Adrenal gland (tissue), 12 donors: ENCODE data around the gene ATP9B. TPM values are rescaled to one million over a fixed set of nuclear protein-coding genes. Genes with fewer than 3 reads are reported as not detected.

Experiments used
- DNase-seq, 7 donors: peaks; one replicate each; pipeline ENCODE4 v3.0.0-alpha.2; 2019 to 2020
- H3K27ac ChIP-seq, 5 donors: fragments of 200-600 bp; sonication (generic) in 4 of 5; 1 replicate in 3 of 5; 2 replicates in 2 of 5; pipeline versions ENCODE4 v1.5.1 to v1.8.0; 2016 to 2020; ENCODE audit warnings: mild to moderate bottlenecking in 1 of 5
- H3K27me3 ChIP-seq: fragments of 200-600 bp; 2 replicates; pipeline ENCODE4 v1.8.0; 2021
- H3K36me3 ChIP-seq, 2 donors: fragments of 200-600 bp; replicated peaks in 1 of 2; 1 replicate in 1 of 2; 2 replicates in 1 of 2; pipeline versions ENCODE4 v1.5.1 to v1.8.0; 2018 to 2022
- H3K4me1 ChIP-seq, 2 donors: fragments of 200-600 bp; replicated peaks in 1 of 2; 1 replicate in 1 of 2; 2 replicates in 1 of 2; pipeline versions ENCODE4 v1.5.1 to v1.8.0; 2018 to 2021
- H3K4me3 ChIP-seq, 4 donors: fragments of 200-600 bp; sonication (generic) in 3 of 4; one replicate each; pipeline ENCODE4 v1.5.1; 2016 to 2018
- H3K9me3 ChIP-seq, 3 donors: fragments of 200-600 bp; sonication (generic) in 1 of 3; replicated peaks in 1 of 3; 1 replicate in 2 of 3; 2 replicates in 1 of 3; pipeline versions ENCODE4 v1.5.1 to v1.8.0; 2016 to 2021
- CTCF ChIP-seq, 6 experiments: fragments of 450-650 bp in 4 of 6; fragments of 200-600 bp in 2 of 6; sonication (generic) in 1 of 6; IDR thresholded peaks; 1 replicate in 5 of 6; 2 replicates in 1 of 6; pipeline versions ENCODE4 v1.5.1 to v1.8.0; 2016 to 2021; ENCODE audit warnings: antibody characterized with exemption in 6 of 6, mild to moderate bottlenecking in 2 of 6, moderate library complexity in 1 of 6
- POLR2A ChIP-seq, 2 donors: fragments of 450-650 bp; IDR thresholded peaks; one replicate each; pipeline ENCODE4 v1.6.1; 2017; ENCODE audit warnings: antibody characterized with exemption in 2 of 2, mild to moderate bottlenecking in 2 of 2, moderate library complexity in 1 of 2
- WGBS, 4 donors: extraction: QIAGEN DNeasy Blood & Tissue Kit in 2 of 4; methylation state at CpG; one replicate each; pipeline versions ENCODE4 v1.1.5 to v1.1.7; 2013 to 2017; 5-methylcytosine and 5-hydroxymethylcytosine counted together
- intact Hi-C, 2 donors: fragments of 100-400 bp; cut with DNase I; formaldehyde crosslinking; loops; one replicate each; pipeline versions ENCODE4 v1.14.1 to v1.15.0; 2022 to 2023
- polyA plus RNA-seq, 3 donors: library from polyadenylated mRNA; stranded (reverse); fragments of 200-250 nt in 2 of 3; fragments of 350-450 nt in 1 of 3; fragmentation: Illumina TruSeq in 1 of 3; extraction: RNeasy Lipid Tissue Mini Kit (QIAGEN cat#74804) in 1 of 3; gene quantifications; one replicate each; pipeline ENCODE4 v1.2.3, GENCODE V29; 2013 to 2014
- total RNA-seq, 9 donors: library from RNA; depleted of rRNA in 4 of 9; stranded (reverse); fragments of >200 nt in 4 of 9; fragments of 120-200 nt in 1 of 9; fragmentation: NEBNext Ultra II Directional in 1 of 9; extraction: Animal tissue kit (Norgen Biotek cat#: 25700) in 1 of 9; gene quantifications; one replicate each; pipeline versions ENCODE4 v1.1.0 to v1.2.4, GENCODE V29; 2013 to 2023
- donor health status: healthy with polysubstance abuse.
- donor health status: Bipolar disorder and iron deficiency.
- donor health status: DM: yes; HTN: yes; CAD: no.
- donor health status: DM: no; HTN: no; CAD: no.
- donor health status: DM: no; HTN: no; CAD: no.
- donor health status: DM: yes; HTN: yes; CAD: no.

The ATP9B gene
- total and polyA plus RNA-seq, 12 donors: 16.3 to 36.0 (median 27.7) TPM

- no peak overlapping the region for H3K4me3 ChIP-seq
- no peaks in the 10 kb centered on the region for H3K4me1 ChIP-seq
- no peaks in the 10 kb centered on the region for H3K27me3 ChIP-seq
- 89 to 94% (median 92%) methylated on average over 12 to 24 of the region's 24 CpGs for WGBS, 4 donors
- no peak overlapping the region for H3K27ac ChIP-seq
- no peaks in the 10 kb centered on the region for H3K9me3 ChIP-seq
- peaks cover 0 to 6% of the 10 kb centered on the region in 2 donors for H3K36me3 ChIP-seq
- intact Hi-C loops: no loop called here
- no peak for TF ChIP-seq POLR2A (IDR thresholded peaks at IDR 0.05)
- TF ChIP-seq CTCF (IDR thresholded peaks at IDR 0.05): no peak
- DNase-seq: no peak
Measured at GRCh38 chr18:79416022-79416676, 347.0 kb downstream of the ATP9B start.

- no peaks in the 10 kb centered on the region for H3K9me3 ChIP-seq
- TF ChIP-seq CTCF (IDR thresholded peaks at IDR 0.05): no peak
- TF ChIP-seq POLR2A (IDR thresholded peaks at IDR 0.05): no peak
- DNase-seq: no peak
- no peaks in the 10 kb centered on the region for H3K4me1 ChIP-seq
- no peak overlapping the region for H3K4me3 ChIP-seq
- H3K27ac ChIP-seq: no peak overlapping the region
- no peaks in the 10 kb centered on the region for H3K27me3 ChIP-seq
- H3K36me3 ChIP-seq: peaks cover 0 to 6% of the 10 kb centered on the region in 2 donors
- WGBS, 4 donors: 86 to 94% (median 91%) methylated on average over 8 to 12 of the region's 12 CpGs; no CpG with 5 or more reads in 1 of the 4 donors
- intact Hi-C loops: no loop called here
Measured at GRCh38 chr18:79416677-79417052, 347.5 kb downstream of the ATP9B start.

GRCh38 chr18:79418236-79418635, 349.0 kb downstream of the ATP9B start:
- H3K27ac ChIP-seq: no peak overlapping the region
- peaks cover 0 to 5% of the 10 kb centered on the region in 2 donors for H3K36me3 ChIP-seq
- peaks cover 0 to 4% of the 10 kb centered on the region in 2 donors for H3K4me1 ChIP-seq
- no peak overlapping the region for H3K4me3 ChIP-seq
- TF ChIP-seq CTCF (IDR thresholded peaks at IDR 0.05) (no peak), POLR2A (IDR thresholded peaks at IDR 0.05) (no peak)
- H3K9me3 ChIP-seq: no peaks in the 10 kb centered on the region
- no peak for DNase-seq
- 90 to 97% (median 95%) methylated on average over 6 to 19 of the region's 19 CpGs for WGBS, 4 donors
- intact Hi-C loops: no loop called here
- H3K27me3 ChIP-seq: no peaks in the 10 kb centered on the region

GRCh38 chr18:79418642-79419041, 349.4 kb downstream of the ATP9B start:
- H3K27me3 ChIP-seq: no peaks in the 10 kb centered on the region
- 85 to 89% (median 87%) methylated on average over 6 to 11 of the region's 11 CpGs for WGBS, 4 donors
- H3K9me3 ChIP-seq: no peaks in the 10 kb centered on the region
- DNase-seq: no peak
- intact Hi-C loops: no loop called here
- H3K27ac ChIP-seq: no peak overlapping the region
- H3K4me1 ChIP-seq: peaks cover 0 to 8% of the 10 kb centered on the region in 2 donors
- H3K4me3 ChIP-seq: no peak overlapping the region
- peaks cover 0 to under 1% of the 10 kb centered on the region in 2 donors for H3K36me3 ChIP-seq
- TF ChIP-seq POLR2A (IDR thresholded peaks at IDR 0.05) (no peak), CTCF (IDR thresholded peaks at IDR 0.05) (no peak)
